HCT116 (cell line): ENCODE data around the gene EPHB2.

Experiments
- EZH2 ChIP-seq: fragments of 200-600 bp; sonication (generic); IDR thresholded peaks from 2 replicates; pipeline ENCODE4 v1.6.1; 2017; ENCODE audit warnings: antibody characterized with exemption, mixed run types
- POLR2AphosphoS5 ChIP-seq: IDR thresholded peaks from 2 replicates; pipeline ENCODE4 v1.6.1; 2011; ENCODE audit warnings: mild to moderate bottlenecking, low read depth, low read length, moderate library complexity
- TF ChIP-seq, protein P1 (sequence below), 3 experiments: fragments of 200-600 bp in 1 of 3; sonication (generic) in 1 of 3; IDR thresholded peaks in 2 of 3; conservative IDR thresholded peaks in 1 of 3; 2 replicates each; pipeline ENCODE4 v1.5.1; 2012 to 2017; ENCODE audit warnings: low read depth in 2 of 3, low read length in 2 of 3, antibody characterized with exemption in 1 of 3, borderline replicate concordance in 1 of 3, control low read depth in 1 of 3, mild to moderate bottlenecking in 1 of 3, mixed read lengths in 1 of 3, mixed run types in 1 of 3, moderate library complexity in 1 of 3; ENCODE audit not compliant: insufficient read depth in 1 of 3

DNA sequence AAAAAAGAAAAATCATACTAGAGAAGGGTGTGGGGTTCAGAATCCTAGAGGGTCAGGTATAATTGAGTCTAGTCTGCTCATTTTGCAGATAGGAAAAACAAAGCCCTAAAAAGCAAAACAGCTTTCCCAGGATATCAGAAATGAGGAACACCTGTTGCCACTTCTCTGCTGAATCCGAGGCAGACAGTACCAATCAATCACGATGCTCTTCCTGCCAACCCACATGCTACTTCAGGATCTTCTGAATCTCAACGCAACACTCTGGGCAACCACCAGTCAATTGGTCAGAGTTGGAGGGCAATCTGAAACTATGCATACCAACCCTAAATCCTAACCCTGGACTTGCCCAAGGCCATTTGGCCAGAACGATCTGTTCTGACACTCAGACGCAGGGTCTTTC lies 128.3 kb downstream of the EPHB2 start:
- TF ChIP-seq, protein P1, sequence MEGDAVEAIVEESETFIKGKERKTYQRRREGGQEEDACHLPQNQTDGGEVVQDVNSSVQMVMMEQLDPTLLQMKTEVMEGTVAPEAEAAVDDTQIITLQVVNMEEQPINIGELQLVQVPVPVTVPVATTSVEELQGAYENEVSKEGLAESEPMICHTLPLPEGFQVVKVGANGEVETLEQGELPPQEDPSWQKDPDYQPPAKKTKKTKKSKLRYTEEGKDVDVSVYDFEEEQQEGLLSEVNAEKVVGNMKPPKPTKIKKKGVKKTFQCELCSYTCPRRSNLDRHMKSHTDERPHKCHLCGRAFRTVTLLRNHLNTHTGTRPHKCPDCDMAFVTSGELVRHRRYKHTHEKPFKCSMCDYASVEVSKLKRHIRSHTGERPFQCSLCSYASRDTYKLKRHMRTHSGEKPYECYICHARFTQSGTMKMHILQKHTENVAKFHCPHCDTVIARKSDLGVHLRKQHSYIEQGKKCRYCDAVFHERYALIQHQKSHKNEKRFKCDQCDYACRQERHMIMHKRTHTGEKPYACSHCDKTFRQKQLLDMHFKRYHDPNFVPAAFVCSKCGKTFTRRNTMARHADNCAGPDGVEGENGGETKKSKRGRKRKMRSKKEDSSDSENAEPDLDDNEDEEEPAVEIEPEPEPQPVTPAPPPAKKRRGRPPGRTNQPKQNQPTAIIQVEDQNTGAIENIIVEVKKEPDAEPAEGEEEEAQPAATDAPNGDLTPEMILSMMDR (IDR thresholded peaks at IDR 0.05 in 2 of 3, conservative IDR thresholded peaks at IDR 0.05 in 1 of 3; ENCODE audit: borderline replicate concordance in 1 of 3, insufficient read depth in 1 of 3, low read depth in 2 of 3, low read length in 2 of 3) = no peak
- TF ChIP-seq POLR2AphosphoS5 (no peak), EZH2 (no peak)
